GM18507 (cell line): Measurements from ENCODE around the gene DNPEP.

Experiments used
- DNase-seq: peaks from one replicate; pipeline ENCODE4 v3.0.0; 2011; ENCODE audit warnings: low read depth; ENCODE audit not compliant: insufficient read length; ENCODE audit errors: extremely low spot score
- FAIRE-seq: peaks from 2 replicates; lab custom pipeline; 2011; peaks lifted over from hg19 to GRCh38; lab: Jason Lieb, UNC

The DNPEP gene

DNA sequence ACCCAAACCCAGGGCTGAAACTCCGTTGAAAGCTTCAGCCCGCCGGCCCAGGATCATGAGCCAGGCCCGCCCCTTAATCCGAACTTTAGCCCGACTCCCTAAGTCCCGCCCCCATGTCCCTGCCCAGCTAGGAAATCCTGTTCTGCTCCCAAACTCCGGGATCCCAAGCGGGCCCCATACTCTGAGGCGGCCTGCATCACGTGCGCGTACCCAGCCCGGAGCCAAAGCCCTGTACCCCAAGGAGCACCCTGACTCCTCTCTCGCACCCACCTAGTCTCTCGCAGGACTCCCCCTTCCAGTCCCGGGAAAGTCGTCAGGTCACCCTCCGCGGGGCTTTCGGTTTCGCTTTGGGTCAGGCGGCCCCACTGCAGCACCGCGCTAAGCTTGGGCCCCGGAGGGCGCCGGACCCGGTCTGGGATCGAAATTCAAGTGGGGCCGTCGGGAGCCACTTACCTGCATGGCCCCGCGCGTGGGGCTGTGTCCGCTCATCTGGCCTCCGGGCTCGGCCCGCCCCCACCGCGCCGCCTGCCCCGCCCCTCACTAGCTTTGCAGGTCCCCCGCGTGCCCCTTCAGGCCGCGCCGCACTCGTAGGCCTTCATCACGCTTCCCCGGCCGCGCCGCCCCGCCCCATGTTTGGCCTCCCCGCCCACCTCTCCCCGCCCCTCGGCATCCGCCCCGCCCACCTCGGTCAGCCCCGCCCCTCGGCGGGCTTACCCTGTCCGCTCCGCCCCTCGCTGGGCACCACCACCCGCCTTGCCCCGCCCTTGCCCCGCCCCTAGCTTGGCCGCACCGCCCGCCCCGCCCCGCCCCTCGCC is at the start of gene DNPEP:
TSS of gene DNPEP (minus strand) at position 607 of the 815 bp plus-strand sequence. CDS start at position 489, 118 bp downstream.
- no peak for FAIRE-seq
- peak; percentile 92 for DNase-seq

DNA sequence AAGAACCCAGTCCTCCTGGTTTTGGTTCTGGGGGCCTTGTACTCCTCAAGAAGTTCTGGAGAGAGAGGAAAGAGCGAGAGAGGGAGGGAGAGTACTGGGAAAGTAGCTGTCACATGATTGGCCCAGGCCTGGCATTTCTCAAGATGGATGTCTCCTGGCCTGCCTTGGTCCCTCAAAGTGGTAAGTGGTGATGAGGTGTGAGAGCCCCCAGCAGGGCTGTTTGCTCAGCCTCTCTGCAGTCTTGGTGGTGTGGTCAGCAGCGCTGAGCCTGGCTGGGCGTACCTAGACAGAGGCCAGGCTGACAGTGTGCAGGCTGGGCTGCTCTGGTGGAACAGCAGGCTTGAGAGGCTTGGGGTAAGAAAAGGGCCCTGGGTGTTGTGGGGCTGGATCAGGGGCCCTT is 49.4 kb upstream of the DNPEP start:
- FAIRE-seq (no peak), DNase-seq (no peak)

GRCh38 chr2:219436491-219436890 is 48.8 kb upstream of the DNPEP start:
- DNase-seq (no peak), FAIRE-seq (no peak)

DNA sequence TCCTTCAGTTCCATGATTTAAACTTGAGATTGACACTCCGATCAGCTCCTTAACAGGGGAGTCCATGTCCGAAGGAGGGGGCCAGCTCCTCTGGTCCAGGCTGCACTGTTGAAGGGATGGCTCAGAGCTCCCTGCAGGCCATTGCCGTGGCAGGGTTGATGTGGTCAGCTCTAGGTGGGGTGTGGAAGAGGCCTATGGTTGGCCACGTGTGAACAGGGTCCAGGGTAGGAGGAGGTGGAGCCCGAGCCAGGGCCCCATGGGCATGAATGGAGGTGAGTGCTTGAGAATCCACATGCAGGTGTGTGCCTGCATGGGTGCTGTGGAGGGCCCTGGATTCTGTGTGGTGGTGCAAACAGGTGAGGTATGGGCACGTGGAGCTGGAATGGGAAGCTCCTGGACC is 48.0 kb upstream of the DNPEP start:
- no peak for DNase-seq

DNA sequence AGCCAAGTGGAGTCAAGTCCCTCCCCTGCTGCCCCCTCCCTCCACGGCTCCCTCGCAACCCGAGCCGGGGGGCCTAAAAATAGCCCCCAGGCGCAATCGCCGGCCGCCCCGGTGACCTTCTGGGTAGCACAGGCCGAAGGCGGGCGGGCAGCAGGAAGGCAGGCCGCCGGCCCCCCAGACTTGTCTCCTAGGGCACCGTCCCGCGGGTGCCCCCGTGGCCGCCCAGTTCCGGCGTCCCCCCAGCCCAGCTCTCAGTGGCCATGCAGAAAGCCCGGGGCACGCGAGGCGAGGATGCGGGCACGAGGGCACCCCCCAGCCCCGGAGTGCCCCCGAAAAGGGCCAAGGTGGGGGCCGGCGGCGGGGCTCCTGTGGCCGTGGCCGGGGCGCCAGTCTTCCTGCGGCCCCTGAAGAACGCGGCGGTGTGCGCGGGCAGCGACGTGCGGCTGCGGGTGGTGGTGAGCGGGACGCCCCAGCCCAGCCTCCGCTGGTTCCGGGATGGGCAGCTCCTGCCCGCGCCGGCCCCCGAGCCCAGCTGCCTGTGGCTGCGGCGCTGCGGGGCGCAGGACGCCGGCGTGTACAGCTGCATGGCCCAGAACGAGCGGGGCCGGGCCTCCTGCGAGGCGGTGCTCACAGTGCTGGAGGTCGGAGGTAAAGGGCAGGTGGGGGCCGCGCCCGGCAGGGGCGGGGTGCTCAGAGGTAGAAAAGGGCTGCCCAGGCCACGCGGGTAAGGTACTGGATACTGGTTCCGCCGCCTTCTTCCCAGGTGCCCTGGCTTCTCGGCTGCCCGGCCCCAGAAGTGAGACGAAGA is 47.2 kb upstream of the DNPEP start, which contains the start of gene SPEG:
TSS of gene SPEG (plus strand) at position 126 of the 808 bp plus-strand sequence. CDS start at position 261, 135 bp downstream.
- no peak for FAIRE-seq
- no peak for DNase-seq

More for the DNA sequence above, 48.0 kb upstream of the DNPEP start:
- no peak for FAIRE-seq

GRCh38 chr2:219434468-219434717 is 46.7 kb upstream of the DNPEP start:
- FAIRE-seq: no peak

DNA sequence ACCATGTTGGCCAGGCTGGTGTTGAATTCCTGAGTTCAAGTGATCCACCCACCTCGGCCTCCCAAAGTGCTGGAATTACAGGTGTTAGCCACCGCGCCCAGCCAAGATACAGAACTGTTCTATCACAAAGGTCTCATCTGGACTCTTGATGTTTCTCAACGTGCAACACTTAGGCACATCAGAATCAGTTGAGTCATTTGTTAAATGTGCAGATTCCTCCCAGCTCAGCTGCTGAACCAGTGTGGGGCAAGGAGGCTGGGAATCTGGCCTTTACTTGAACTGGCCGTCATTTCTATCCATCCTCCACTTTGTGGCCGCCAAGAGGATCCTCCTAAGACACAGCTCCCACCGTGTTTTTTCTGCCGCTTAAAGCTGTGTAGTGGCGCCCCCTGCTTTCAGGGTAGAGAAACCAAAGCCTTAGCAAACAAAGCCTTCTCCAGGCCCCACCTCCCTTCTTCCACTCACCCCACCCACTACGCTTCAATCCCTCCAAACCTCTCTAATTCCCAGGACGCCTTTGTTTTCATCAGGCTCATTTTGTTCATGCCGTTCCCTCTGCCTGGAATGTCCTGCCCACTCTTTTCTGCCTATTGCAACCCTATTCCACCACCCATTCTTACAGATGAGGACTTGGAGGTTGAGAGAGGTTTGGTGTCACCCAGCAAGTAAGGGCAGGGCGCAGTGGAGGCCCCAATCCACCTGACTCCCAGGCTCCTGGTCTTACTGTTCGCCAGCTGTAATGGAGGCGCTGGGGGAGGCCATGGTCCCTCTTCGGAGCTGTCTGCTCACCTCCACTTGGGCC is 46.2 kb upstream of the DNPEP start:
- no peak for DNase-seq
- FAIRE-seq: no peak

More at GRCh38 chr2:219434468-219434717, 46.7 kb upstream of the DNPEP start:
- no peak for DNase-seq

DNA sequence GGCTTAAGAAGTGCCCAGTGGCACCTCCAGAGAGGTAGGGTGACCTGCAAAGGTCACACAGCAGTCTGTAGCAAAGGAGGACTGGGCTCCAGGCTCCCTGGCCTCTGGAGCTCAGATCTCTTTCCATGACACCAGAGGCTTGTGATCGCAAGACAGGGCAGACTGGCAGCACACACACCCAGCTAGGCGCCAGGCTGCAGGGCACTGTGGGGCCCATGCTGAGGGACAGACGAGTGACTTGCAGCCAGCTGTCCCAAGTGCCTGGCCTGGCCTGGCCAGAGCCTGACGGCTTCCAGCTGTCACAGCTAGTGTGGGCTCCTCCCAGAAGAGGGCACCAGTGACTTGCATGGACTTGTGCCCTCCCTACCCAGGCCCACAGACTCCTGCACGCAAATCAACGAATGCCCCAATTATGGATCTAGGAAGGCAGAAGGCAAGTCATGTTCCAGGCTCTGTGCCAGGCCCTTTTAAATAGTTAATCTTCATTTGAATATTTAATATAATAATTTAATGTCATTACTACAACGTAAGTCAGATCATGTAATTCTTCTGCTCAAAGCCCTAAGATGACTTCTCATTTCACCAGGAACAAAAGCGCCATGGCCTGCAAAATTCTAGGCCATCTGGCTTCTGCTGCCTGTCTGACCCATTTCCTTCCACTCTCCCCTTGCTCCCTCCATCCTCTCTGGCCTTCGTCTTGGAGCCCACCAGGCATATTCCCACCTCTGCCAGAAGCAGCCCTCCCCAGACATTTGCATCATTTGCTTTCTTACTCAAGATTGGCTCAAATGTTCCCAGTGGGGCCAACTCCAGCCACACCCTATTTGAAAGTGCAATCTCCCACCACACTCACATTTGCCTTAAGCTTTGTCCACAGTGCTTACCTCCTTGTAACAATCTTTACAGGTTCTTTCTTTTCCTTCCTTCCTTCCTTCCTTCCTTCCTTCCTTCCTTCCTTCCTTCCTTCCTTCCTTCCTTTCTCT is 43.2 kb upstream of the DNPEP start:
- DNase-seq (no peak), FAIRE-seq (no peak)

DNA sequence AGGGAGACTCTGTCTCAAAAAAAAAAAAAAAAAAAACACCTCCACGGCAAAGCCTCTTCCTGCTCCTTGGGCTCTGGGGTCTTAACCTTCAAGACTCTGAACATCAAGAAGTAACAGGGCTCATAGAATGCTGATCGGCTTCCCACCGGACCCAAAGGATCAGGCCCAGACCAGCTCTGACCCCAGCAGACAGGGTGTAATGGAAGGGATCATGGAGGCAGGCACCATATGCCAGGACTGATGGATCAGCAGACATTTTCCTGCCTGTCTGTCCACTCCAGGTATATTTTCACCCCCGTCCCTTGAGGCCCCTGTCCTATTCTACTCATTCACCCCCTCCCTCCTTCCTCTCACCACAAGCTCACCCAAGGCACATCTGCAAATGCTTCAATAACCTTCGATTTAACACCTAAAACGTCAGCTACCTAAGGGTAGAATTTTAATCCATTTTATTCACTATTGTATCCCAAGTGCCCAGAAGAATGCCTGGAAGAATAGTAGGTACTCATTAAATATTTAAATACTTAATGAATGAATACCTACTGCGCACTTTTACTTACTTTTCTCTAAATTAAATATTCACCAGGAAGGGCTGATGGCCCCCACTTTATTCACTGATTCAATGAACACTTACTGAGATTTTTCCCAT is 42.4 kb upstream of the DNPEP start:
- FAIRE-seq (no peak), DNase-seq (no peak)

GRCh38 chr2:219428469-219428868 is 40.8 kb upstream of the DNPEP start:
- FAIRE-seq: no peak
- no peak for DNase-seq

GRCh38 chr2:219426534-219427136 is 38.9 kb upstream of the DNPEP start:
- FAIRE-seq (no peak), DNase-seq (no peak)

DNA sequence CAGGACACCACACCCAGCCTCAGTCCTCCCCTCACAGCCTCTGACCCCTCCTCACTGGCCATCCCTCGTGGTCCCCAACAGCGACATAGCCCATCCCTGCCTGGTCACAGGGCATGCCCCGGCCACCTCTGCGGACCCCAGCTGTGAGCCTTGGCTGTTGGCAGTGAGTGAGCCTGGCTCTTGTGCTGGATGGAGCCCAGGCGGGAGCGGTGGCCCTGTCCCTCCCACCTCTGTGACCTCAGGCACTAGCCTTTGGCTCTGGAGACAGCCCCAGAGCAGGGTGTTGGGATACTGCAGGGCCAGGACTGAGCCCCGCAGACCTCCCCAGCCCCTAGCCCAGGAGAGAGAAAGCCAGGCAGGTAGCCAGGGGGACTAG is 38.3 kb upstream of the DNPEP start:
- no peak for DNase-seq
- no peak for FAIRE-seq

GRCh38 chr2:219425238-219426067 is 37.7 kb upstream of the DNPEP start:
- FAIRE-seq: no peak
- DNase-seq: no peak

GRCh38 chr2:219423652-219424377 is 36.1 kb upstream of the DNPEP start:
- DNase-seq (no peak), FAIRE-seq (no peak)

DNA sequence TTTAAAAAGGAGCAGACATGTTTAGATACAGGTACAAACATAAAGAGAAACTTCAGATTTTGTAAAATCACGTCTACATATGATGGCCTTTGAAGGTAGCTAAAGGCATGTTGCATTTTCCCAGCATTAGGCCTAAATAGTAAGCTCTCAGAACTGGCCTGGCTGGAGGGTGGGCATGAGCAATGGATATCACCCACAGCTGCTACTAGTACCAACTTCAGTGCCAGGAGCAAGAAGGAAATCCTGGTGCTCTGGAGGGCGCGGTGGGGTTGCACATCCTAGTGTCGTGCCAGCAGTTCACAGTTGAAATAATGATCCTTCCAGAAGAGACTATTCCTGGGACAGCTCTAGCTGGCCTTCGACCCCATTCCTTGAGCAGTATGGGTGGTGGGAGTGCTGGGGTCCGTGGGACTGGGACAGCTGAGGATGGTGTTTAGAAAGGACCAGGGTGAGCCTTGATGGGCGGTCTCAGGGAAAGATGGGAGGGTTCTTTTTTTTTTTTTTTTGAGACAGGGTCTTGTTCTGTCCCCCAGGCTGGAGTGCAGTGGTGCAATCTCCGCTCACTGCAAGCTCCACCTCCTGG is 35.3 kb upstream of the DNPEP start:
- no peak for FAIRE-seq
- no peak for DNase-seq

DNA sequence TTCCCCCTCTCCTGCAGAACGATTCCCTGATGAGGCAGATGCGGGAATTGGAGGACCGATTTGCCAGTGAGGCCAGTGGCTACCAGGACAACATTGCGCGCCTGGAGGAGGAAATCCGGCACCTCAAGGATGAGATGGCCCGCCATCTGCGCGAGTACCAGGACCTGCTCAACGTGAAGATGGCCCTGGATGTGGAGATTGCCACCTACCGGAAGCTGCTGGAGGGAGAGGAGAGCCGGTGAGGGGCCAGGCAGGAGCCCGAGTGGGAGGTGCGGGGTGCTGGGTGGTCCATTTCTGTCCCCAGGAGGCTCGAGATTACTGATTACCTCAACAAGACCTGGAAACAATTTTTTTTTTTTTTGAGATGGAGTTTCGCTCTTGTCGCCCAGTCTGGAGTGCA is 33.6 kb upstream of the DNPEP start:
- FAIRE-seq (no peak), DNase-seq (no peak)
